K562 (cell line): Measurements from ENCODE around the gene S100P. TPM values are rescaled to one million over a fixed set of nuclear protein-coding genes. Genes with fewer than 3 reads are reported as not detected.
A peak's percentile ranks its signal among the peaks of the same experiment; 100 is the strongest.

Experiments used
- FOXK2 ChIP-seq, 2 experiments: fragments of 450-650 bp; IDR thresholded peaks in 1 of 2; conservative IDR thresholded peaks in 1 of 2; 2 replicates each; pipeline ENCODE4 v1.6.1; 2016; ENCODE audit warnings: low read depth in 2 of 2, mild to moderate bottlenecking in 1 of 2
- RBM22 ChIP-seq: fragments of 200-400 bp; formaldehyde crosslinking; IDR thresholded peaks from 2 replicates; pipeline ENCODE4 v1.6.1; 2018; ENCODE audit warnings: low read length, low read depth; ENCODE audit not compliant: poor library complexity, severe bottlenecking
- TAF7 ChIP-seq: fragments of 450-650 bp; IDR thresholded peaks from 2 replicates; pipeline ENCODE4 v1.6.1; 2016; ENCODE audit warnings: missing genetic modification characterization, missing compliant biosample characterization
- THRAP3 ChIP-seq: fragments of 450-650 bp; IDR thresholded peaks from 2 replicates; pipeline ENCODE4 v1.6.1; 2016; ENCODE audit warnings: mild to moderate bottlenecking, inconsistent platforms, borderline replicate concordance
- ZBTB2 ChIP-seq: fragments of 450-650 bp; IDR thresholded peaks from 2 replicates; pipeline ENCODE4 v1.6.1; 2016; ENCODE audit warnings: antibody characterized with exemption
- ZNF318 ChIP-seq, 2 experiments: fragments of 450-650 bp; IDR thresholded peaks; 2 replicates each; pipeline ENCODE4 v1.6.1; 2016; ENCODE audit warnings: mild to moderate bottlenecking in 2 of 2, borderline replicate concordance in 1 of 2, low read depth in 1 of 2, moderate library complexity in 1 of 2
- ZNF436 ChIP-seq: fragments of 250-450, 450-650 bp; sonication (Bioruptor Pico); formaldehyde crosslinking; IDR thresholded peaks from 2 replicates; pipeline ENCODE4 v1.7.0; 2020; ENCODE audit warnings: mild to moderate bottlenecking
- polyA plus RNA-seq, 8 experiments: library from polyadenylated mRNA; depleted of rRNA in 4 of 8; stranded (reverse) in 5 of 8; unstranded in 3 of 8; fragments of >200 nt; fragmentation: Nextera tagmentation in 2 of 8; fragmentation: Illumina TruSeq in 1 of 8; extraction: Ambion mirVana in 2 of 8; extraction: Trizol in 1 of 8; gene quantifications; 2 replicates each; pipeline versions ENCODE4 v1.2.1 to v1.2.3, GENCODE V29; 2011 to 2014; ENCODE audit warnings: inconsistent platforms in 1 of 8, missing spikeins in 1 of 8
- total RNA-seq, 7 experiments: library from RNA; depleted of rRNA in 6 of 7; stranded (reverse); fragments of >200 nt in 6 of 7; fragmentation: Illumina TruSeq in 2 of 7; extraction: Trizol in 2 of 7; gene quantifications; 2 replicates each; pipeline versions ENCODE4 v1.2.1 to v1.2.3, GENCODE V29; 2011 to 2021; ENCODE audit warnings: low replicate concordance in 1 of 7

The S100P gene
- total and polyA plus RNA-seq, 9 of the 15 experiments (the other 6 are each of a cell fraction or from before 2014, with no cell fraction given): 4.1 to 23.8 (median 7.5) TPM

- TF ChIP-seq ZNF318 (IDR thresholded peaks at IDR 0.05; ENCODE audit: borderline replicate concordance in 1 of 2, low read depth in 1 of 2) (no peak), RBM22 (no peak), ZNF436 (CRISPR knock-in tag) (peak; percentile 27; the same call in 1 of the 2 replicates), TAF7 (tag) (no peak), FOXK2 (conservative IDR thresholded peaks at IDR 0.05 in 1 of 2, IDR thresholded peaks at IDR 0.05 in 1 of 2; ENCODE audit: low read depth in 2 of 2) (peak in 1 of 2 experiments; percentile 57; a peak in 1 of 4 replicates), THRAP3 (no peak), ZBTB2 (peak; percentile 99; the same call in 1 of the 2 replicates)
Measured at GRCh38 chr4:6715704-6716017, 22.0 kb downstream of the S100P start (continued).
